Endothelial cell of umbilical vein (primary cell): ENCODE data around the gene ENG. TPM values are rescaled to one million over a fixed set of nuclear protein-coding genes. Genes with fewer than 3 reads are reported as not detected.

Experiments used
- BruUV-seq: library from RNA; stranded (reverse); fragments of 400-500 nt; replicated peaks from 2 replicates; lab custom pipeline; 2021; lab: Mats Ljungman, UMichigan
- CTCF ChIA-PET: fragments of 300-600, 350-600 bp; sonication (Branson Sonifier 250); formaldehyde crosslinking; loops from one replicate; lab custom pipeline; 2021; ENCODE audit warnings: antibody characterized with exemption, inconsistent platforms; lab: Charles Lee
- POLR2A ChIA-PET: fragments of 300-600, 350-600 bp; sonication (Branson Sonifier 250); formaldehyde crosslinking; loops from one replicate; lab custom pipeline; 2021; ENCODE audit warnings: antibody characterized with exemption, inconsistent platforms; lab: Charles Lee
- DNase-seq: peaks from one replicate; pipeline ENCODE4 v3.0.0-alpha.2; 2011; ENCODE audit warnings: low read depth, low spot score
- FAIRE-seq: peaks from 2 replicates; lab custom pipeline; 2011; peaks lifted over from hg19 to GRCh38; lab: Jason Lieb, UNC
- H2AFZ ChIP-seq: 2 replicates; pipeline ENCODE4 v1.6.0; 2012; ENCODE audit warnings: low read depth, low read length, control low read depth, inconsistent platforms
- H3K27ac ChIP-seq: 2 replicates; pipeline ENCODE4 v1.5.1; 2011; ENCODE audit warnings: low read depth, mild to moderate bottlenecking, control low read depth, low read length, moderate library complexity; ENCODE audit not compliant: insufficient read depth
- H3K27me3 ChIP-seq, 2 experiments: 2 replicates each; pipeline versions ENCODE4 v1.6.0 to v1.6.1; 2011; ENCODE audit warnings: low read length in 2 of 2, mixed read lengths in 1 of 2; ENCODE audit not compliant: control insufficient read depth in 2 of 2, insufficient read depth in 2 of 2
- H3K36me3 ChIP-seq, 2 experiments: 2 replicates in 1 of 2; 3 replicates in 1 of 2; pipeline ENCODE4 v1.5.1; 2011; ENCODE audit warnings: low read length in 2 of 2, mild to moderate bottlenecking in 1 of 2, moderate library complexity in 1 of 2; ENCODE audit not compliant: control insufficient read depth in 2 of 2, insufficient read depth in 2 of 2; ENCODE audit errors: extremely low read depth in 1 of 2
- H3K4me1 ChIP-seq: 3 replicates; pipeline ENCODE4 v1.5.1; 2011; ENCODE audit warnings: mild to moderate bottlenecking, low read length; ENCODE audit not compliant: control insufficient read depth, insufficient read depth; ENCODE audit errors: extremely low read depth
- H3K4me2 ChIP-seq: 2 replicates; pipeline ENCODE4 v1.6.1; 2011; ENCODE audit warnings: low read length, control low read depth, mixed read lengths; ENCODE audit not compliant: insufficient read depth
- H3K4me3 ChIP-seq, 3 experiments: fragments of 200-600 bp in 1 of 3; sonication (generic), shearing (Covaris generic) in 1 of 3; replicated peaks in 1 of 3; 2 replicates each; pipeline ENCODE4 v1.5.1; 2011 to 2016; ENCODE audit warnings: control low read depth in 3 of 3, low read length in 3 of 3, mild to moderate bottlenecking in 2 of 3, inconsistent platforms in 1 of 3, low read depth in 1 of 3, moderate library complexity in 1 of 3; ENCODE audit not compliant: insufficient read depth in 1 of 3
- H3K79me2 ChIP-seq: 2 replicates; pipeline ENCODE4 v1.6.0; 2012; ENCODE audit warnings: low read length, inconsistent platforms; ENCODE audit not compliant: control insufficient read depth, insufficient read depth
- H3K9ac ChIP-seq: replicated peaks from 2 replicates; pipeline ENCODE3; 2011; ENCODE audit warnings: low read length, control low read depth; ENCODE audit not compliant: insufficient read depth; ENCODE audit errors: extremely low read depth
- H3K9me1 ChIP-seq: replicated peaks from 3 replicates; pipeline ENCODE4 v1.6.0; 2011; ENCODE audit warnings: mild to moderate bottlenecking, low read length; ENCODE audit not compliant: control insufficient read depth, insufficient read depth; ENCODE audit errors: extremely low read depth
- H3K9me3 ChIP-seq: replicated peaks from 2 replicates; pipeline ENCODE4 v1.5.1; 2012; ENCODE audit warnings: low read length, inconsistent platforms; ENCODE audit not compliant: control insufficient read depth, insufficient read depth
- H4K20me1 ChIP-seq: replicated peaks from 2 replicates; pipeline ENCODE3; 2011; ENCODE audit warnings: mild to moderate bottlenecking, low read length; ENCODE audit not compliant: control insufficient read depth, insufficient read depth; ENCODE audit errors: extremely low read depth
- MAX ChIP-seq: IDR thresholded peaks from 2 replicates; pipeline ENCODE4 v1.6.1; 2011; ENCODE audit not compliant: insufficient read depth, insufficient read length
- MYC ChIP-seq: IDR thresholded peaks from one replicate; pipeline ENCODE4 v1.6.1; 2011; ENCODE audit warnings: mild to moderate bottlenecking, low read depth, low read length
- POLR2A ChIP-seq: IDR thresholded peaks from 2 replicates; pipeline ENCODE4 v1.6.1; 2012; ENCODE audit warnings: low read depth, mild to moderate bottlenecking, control low read depth, low read length
- POLR2AphosphoS5 ChIP-seq: IDR thresholded peaks from 2 replicates; pipeline ENCODE4 v1.6.1; 2012; ENCODE audit warnings: low read depth, mild to moderate bottlenecking, control low read depth, low read length, moderate library complexity; ENCODE audit not compliant: insufficient read depth
- dilution Hi-C: fragments of 300-500 bp; cut with MboI; formaldehyde crosslinking; loops from one replicate; pipeline ENCODE4 v1.15.0; 2019; ENCODE audit warnings: low sequenced_read_pairs; ENCODE audit not compliant: extremely low pct_ligation_motif_present
- intact Hi-C: fragments of 100-400 bp; cut with micrococcal nuclease; formaldehyde crosslinking; loops from one replicate; pipeline ENCODE4 v1.10.0; 2022
- polyA plus RNA-seq, 4 experiments: library from polyadenylated mRNA; depleted of rRNA in 3 of 4; stranded (reverse) in 3 of 4; unstranded in 1 of 4; fragments of >200 nt; gene quantifications; 2 replicates each; pipeline versions ENCODE4 v1.2.1 to v1.2.3, GENCODE V29; 2011 to 2012; ENCODE audit warnings: missing spikeins in 1 of 4
- total RNA-seq: library from RNA; stranded (reverse); gene quantifications from 2 replicates; pipeline ENCODE4 v1.2.3, GENCODE V29; 2021

The ENG gene
- total and polyA plus RNA-seq, 2 donors (not counting 3 experiments of a cell fraction or from before 2014, with no cell fraction given): 338 to 728 TPM

GRCh38 chr9:127828262-127829031 is 26.0 kb downstream of the ENG start:
- Histone ChIP-seq H3K79me2 (peaks cover 89% of the 10 kb centered on the region), H3K36me3 (peaks cover 36 to 51% of the 10 kb centered on the region in 2 experiments), H2AFZ (no peak overlapping the region), H4K20me1 (no peaks in the 10 kb centered on the region), H3K4me1 (peaks cover 44% of the 10 kb centered on the region), H3K4me3 (no peak overlapping the region), H3K4me2 (peak overlapping the region; percentile 31), H3K9me3 (no peaks in the 10 kb centered on the region), H3K27me3 (no peaks in the 10 kb centered on the region), H3K9ac (peak overlapping the region; percentile 69), H3K9me1 (no peaks in the 10 kb centered on the region), H3K27ac (peak overlapping the region; percentile 81)
- no peak for TF ChIP-seq MYC
- TF ChIP-seq POLR2A: peak; percentile 64
- TF ChIP-seq POLR2AphosphoS5: peak; percentile 89
- POLR2A ChIA-PET: no interaction called here
- FAIRE-seq (peak; percentile 81), DNase-seq (peak; percentile 79)
- dilution Hi-C loops: no loop called here
- BruUV-seq: no TSS peak
- CTCF ChIA-PET: interaction anchor here (0.9 to 3.5 kb wide), 5 partner anchors 9 to 41 kb away, joined by 3 to 33 read pairs (median 11); partner anchors contain the start of gene ENG
- intact Hi-C loops: loop anchor here (1.0 kb wide), 2 partner anchors 10 to 42 kb away; no protein-coding TSS in a partner anchor

DNA sequence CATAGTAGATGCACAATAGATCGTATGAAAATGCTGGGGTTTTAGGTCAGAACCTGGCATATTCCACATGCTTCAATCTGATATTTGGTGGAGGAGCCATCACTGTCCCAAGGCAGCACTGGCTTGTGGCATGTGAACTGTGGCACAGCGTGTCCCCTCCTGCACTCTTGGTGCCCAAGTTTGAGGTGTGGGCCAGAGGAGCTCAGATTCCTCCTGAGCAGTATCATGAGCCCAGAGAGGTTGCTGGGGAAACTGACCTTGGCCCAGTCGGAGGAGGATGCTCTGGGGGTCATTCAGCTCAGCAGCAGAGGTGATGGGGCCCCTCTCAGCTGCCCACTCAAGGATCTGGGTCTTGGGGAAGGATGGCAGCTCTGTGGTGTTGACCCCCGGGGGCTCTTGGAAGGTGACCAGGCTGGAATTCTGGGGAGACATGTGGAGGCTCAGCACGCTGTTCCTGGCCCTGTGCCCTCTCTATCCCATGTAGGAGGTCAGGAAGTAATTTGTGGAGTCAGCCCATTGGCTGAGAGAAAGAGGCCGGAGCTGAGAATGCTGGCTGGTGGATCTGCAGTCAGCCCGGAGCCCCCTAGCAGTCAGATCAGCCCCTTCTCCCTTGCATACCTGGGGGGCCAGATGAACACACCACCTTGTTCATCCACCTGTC is 28.1 kb downstream of the ENG start:
- no peak for DNase-seq

More for the DNA sequence above, 28.1 kb downstream of the ENG start:
- no peaks in the 10 kb centered on the region for H4K20me1 ChIP-seq
- H3K4me1 ChIP-seq: peaks cover 38% of the 10 kb centered on the region
- CTCF ChIA-PET: interaction anchor here (0.8 to 3.5 kb wide), 4 partner anchors 12 to 43 kb away, joined by 3 to 33 read pairs (median 6); no protein-coding TSS in a partner anchor
- no peak overlapping the region for H3K27ac ChIP-seq
- no TSS peak for BruUV-seq
- H3K36me3 ChIP-seq: peaks cover 34 to 46% of the 10 kb centered on the region in 2 experiments
- H3K27me3 ChIP-seq: no peaks in the 10 kb centered on the region
- dilution Hi-C loops (no loop called here), intact Hi-C loops (no loop called here)
- no peaks in the 10 kb centered on the region for H3K9me1 ChIP-seq
- H2AFZ ChIP-seq: no peak overlapping the region
- TF ChIP-seq POLR2AphosphoS5 (peak; percentile 45), POLR2A (peak; percentile 13), MAX (no peak)
- no peaks in the 10 kb centered on the region for H3K9me3 ChIP-seq
- H3K4me2 ChIP-seq: no peak overlapping the region
- no peak for FAIRE-seq
- POLR2A ChIA-PET: interaction anchor here (1.3 to 1.5 kb wide), 2 partner anchors 12 to 41 kb away, joined by 3 read pairs; no protein-coding TSS in a partner anchor
- H3K79me2 ChIP-seq: peaks cover 72% of the 10 kb centered on the region
- H3K9ac ChIP-seq: peak overlapping the region; percentile 12
- no peak overlapping the region for H3K4me3 ChIP-seq
